HFF-Myc (cell line): ENCODE measurements around the gene TRAPPC13.

ENCODE experiments used
- DNase-seq: peaks from one replicate; pipeline ENCODE4 v3.0.0-alpha.2; 2011; ENCODE audit warnings: low read depth; ENCODE audit errors: extremely low read depth
- H3K4me3 ChIP-seq: replicated peaks from 2 replicates; pipeline ENCODE4 v1.5.1; 2011; ENCODE audit warnings: low read depth, mild to moderate bottlenecking, control low read depth, low read length
- TF ChIP-seq, protein P1 (sequence below): IDR thresholded peaks from 2 replicates; pipeline ENCODE4 v1.5.1; 2012; ENCODE audit warnings: mild to moderate bottlenecking, low read depth, low read length, control low read depth; ENCODE audit errors: missing control alignments

Gene TRAPPC13

DNA sequence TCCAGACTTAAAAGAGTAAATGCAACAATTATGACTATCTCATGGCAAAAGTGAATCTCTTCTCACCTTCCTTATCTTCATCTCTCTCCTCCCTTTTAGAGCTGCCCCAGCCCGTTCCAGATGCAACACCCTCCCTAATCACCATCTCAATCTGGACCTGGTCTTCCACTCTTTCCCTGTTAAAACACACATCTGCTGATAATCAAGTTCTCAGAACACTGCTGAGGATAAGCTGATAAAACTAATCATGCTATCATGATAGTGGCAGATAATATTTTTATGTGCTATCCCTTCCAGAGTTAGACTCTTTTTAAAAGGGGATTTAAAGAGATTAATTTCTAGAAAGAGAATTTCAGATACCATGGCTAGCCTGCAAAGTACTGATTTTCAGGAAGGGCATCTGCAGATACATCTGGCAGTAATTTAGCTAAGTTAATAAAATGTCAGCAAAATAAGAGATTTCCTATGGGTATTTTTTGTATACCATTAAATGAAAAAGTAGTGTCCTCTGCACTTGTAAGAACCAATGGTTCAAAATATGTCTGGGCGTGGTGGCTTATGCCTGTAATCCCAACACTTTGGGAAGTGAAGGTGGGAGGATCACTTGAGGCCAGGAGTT lies 79.9 kb downstream of the TRAPPC13 start:
- DNase-seq = no peak
- TF ChIP-seq, protein P1, sequence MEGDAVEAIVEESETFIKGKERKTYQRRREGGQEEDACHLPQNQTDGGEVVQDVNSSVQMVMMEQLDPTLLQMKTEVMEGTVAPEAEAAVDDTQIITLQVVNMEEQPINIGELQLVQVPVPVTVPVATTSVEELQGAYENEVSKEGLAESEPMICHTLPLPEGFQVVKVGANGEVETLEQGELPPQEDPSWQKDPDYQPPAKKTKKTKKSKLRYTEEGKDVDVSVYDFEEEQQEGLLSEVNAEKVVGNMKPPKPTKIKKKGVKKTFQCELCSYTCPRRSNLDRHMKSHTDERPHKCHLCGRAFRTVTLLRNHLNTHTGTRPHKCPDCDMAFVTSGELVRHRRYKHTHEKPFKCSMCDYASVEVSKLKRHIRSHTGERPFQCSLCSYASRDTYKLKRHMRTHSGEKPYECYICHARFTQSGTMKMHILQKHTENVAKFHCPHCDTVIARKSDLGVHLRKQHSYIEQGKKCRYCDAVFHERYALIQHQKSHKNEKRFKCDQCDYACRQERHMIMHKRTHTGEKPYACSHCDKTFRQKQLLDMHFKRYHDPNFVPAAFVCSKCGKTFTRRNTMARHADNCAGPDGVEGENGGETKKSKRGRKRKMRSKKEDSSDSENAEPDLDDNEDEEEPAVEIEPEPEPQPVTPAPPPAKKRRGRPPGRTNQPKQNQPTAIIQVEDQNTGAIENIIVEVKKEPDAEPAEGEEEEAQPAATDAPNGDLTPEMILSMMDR = no peak

DNA sequence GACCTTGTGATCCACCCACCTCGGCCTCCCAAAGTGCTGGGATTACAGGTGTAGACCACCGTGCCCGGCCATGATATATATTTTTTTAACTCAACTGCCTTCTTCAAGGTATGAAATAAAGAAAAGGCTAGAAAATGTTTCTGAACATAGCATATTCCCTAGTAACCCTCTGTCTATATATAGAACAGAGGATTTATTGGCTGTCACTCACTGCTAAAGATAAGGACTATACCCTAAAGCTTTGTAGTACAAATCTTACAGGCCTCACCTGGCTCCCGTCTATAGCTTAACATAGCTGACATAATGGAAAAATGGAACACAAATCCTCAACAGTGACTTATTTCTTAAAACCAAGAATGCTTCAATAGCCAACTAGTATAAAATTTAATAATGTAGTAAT lies 82.8 kb downstream of the TRAPPC13 start:
- TF ChIP-seq, protein P1 = no peak
- H3K4me3 ChIP-seq = no peak overlapping the region
- no peak for DNase-seq

More for the DNA sequence above, 79.9 kb downstream of the TRAPPC13 start:
- no peak overlapping the region for H3K4me3 ChIP-seq

DNA sequence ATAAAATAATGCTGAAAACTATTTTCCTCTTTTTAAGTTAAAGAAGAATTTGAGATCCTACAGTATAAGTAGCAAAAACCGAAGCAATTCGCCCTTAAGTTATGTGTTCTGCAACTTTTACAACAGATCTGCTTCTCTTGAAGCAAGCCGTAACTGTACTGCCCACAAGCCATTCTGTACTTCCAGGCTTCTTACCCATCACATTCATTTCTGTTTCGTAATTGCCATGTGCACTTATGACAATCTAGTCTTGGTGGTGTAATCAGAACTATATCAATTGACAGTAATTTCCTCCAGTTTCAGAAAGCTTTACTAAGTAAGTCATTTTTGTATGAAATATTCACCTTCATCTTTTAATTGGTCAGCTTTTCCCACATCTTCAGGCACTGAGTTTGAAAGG lies 83.3 kb downstream of the TRAPPC13 start:
- H3K4me3 ChIP-seq = no peak overlapping the region
- no peak for DNase-seq
- TF ChIP-seq, protein P1 = no peak
